GM18498 (cell line): ENCODE data around the gene TEX29.

ENCODE experiments used
- ATAC-seq: cut with Tn5 transposase; IDR thresholded peaks from one replicate; pipeline ENCODE4 v1.9.1; 2021; ENCODE audit warnings: mild to moderate bottlenecking, moderate library complexity; ENCODE audit not compliant: unreplicated experiment

Gene TEX29

DNA sequence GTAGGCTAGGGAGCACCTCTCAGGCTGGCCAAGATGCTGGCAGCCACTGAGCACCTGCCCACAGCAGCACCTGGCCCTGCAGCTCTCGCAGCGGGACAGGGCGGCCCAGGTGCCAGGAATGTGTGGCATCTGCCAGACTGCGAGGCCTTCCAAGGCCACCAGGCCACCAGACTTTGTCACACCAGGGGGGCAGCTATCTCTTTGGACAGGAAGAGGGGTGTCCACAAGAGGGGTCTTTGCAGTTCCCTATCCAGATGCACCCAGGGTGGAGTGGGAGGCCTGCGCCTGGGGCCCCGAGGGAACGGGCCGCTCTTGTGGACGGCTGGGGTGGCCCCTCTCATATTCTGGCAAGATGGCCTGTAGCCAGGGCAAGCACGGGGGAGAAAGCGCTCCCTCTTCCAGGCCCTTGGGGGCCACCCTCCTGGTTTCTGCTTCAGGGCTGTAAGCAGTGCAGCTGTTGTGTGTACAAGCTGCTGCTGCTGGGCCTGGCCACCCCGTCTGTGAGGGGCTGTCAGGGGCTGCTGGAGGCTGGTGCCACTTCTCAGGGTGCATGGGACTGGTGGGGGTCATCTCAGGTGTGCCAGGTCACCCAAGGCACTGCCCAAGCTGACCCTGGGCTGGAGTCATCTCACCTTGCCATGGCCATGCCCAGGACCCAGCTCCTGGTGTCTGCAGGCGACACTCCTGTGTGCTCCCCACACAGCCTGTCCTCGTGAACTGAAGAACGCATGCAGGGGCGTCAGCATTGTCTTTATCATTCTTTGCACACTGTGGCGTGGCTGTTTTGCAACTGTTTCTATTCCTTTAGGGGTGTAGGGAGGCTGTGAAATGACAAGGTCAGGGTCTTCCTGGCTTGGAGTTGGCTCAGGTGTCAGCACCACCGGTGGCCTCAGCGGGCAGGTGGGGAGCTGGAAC, 1.8 kb downstream of the TEX29 start:
- no peak for ATAC-seq

DNA sequence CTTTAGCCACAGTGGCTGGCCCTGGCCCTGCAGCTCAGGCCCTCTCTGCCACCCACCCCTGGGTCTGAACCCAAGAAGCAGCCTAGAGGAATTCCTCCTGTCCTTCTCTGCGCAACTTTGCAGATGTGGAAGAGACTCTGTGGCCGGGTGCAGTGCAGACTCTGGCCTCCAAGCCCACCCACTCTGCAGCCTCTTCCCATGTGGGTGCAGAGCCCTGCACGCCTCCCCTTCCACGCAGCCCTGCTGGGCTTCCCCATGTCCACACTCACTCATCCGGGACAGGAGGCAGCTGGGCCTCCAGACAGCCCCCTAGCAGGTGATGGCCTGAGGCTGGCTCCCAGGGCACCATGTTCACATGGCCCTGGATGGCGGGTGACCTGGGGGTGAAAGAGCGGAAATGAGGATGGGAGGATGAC, 2.5 kb downstream of the TEX29 start:
- no peak for ATAC-seq

DNA sequence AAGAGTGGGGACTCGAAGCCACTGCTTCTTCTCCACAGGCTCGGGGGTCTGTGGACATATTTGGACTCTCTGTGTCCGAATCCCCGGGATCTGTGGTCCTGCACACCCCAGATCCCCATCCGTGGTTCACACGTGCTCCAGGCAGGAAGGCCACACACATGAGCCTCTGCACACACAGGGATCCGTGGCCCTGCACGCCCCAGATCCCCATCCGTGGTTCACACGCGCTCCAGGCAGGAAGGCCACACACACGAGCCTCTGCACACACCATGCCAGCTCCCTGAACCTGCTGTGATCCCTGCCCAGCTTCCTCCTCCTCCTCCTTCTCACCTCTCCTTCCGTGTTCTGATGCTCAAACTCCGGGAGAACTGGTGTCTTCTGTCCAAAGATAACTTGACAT, 3.1 kb downstream of the TEX29 start:
- ATAC-seq, result no peak

DNA sequence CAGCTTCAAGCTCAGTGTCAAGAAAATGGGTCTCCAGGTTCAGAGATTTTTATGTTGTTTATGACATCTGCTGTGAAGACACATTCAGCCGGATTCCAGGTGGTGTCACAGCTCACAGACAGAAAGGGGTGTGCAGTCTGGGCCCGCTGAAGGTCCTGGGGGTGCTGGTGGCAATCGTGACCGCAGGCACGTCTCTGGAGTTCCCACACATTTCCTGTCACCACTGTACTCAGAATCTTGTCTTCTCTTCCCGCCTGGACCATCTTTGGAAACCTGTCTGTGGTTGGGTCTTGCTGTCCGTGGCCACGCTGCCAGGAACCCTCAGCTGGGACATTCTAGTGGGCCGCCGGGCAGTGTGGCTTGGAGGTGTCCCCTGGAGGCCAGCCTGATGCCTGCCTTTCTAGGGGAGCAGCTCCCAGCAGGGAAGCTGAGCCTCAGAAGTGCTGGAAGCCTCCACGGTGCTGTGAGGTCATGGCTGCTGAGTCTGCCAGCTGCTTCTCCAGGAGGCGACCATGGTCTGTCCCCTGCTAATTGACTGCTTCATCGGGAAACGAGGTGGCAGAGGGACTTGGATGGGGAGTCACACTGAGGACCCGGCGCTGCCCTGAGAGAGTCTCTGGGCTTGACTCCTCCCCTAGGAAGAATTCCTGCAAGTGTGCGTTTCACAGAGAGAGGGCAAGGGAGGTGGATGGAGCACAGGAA, 3.7 kb downstream of the TEX29 start:
- ATAC-seq, result no peak

DNA sequence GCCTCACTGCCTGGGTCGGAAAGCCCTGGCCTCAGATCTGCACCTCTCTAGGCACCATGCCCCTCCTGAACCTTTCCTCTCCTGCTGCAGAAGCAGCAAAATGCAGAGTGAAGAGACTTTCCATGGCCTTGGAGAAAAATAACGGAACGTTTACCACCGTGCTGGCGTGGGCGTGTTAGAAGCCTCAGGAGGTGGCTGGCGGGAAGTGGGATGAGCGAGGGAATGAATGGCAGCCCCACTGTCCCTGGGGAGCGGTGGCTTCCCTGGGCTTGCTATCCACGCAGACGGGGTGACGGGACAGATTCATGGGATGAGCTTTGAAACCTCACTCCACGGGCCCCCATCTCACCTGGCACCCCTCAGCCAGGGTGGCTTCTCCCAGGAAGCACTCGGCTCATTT, 4.3 kb downstream of the TEX29 start:
- ATAC-seq, result no peak

DNA sequence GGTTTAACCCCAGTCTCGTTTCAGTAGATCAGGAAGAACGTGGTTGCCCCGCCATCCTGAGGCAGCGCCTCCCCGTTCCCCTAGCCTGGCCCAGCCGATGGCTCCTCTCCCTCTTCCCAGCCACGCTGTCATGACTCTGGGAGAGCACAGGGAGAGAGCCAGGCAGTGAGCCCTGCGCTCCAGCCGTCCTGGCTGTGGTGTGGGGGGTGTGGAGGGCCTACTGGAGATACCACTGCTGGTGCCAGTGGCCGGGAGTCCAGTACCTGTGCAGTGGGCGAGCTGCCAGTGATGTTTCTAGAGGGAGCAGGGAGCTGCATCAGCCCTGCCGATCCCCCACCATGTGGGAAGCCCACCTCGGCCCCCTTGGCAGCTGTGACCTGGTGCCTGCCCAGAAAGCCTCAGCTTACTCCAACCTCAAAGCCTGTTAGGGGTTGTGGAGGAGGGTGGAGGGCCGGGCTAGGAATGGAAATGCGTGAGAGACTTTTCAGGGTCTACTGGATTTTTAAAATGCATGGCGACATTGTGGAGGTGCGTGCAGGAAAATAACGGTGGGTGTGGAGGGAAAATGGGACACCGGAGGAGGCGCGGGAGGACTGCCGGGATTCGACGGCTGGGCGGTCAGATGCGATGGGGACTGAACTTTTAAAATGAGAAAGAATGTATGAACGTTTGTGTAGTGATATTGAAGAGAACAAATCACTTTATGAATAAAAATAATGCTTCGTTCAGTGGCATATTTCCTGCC, 4.9 kb downstream of the TEX29 start:
- ATAC-seq, result no peak

DNA sequence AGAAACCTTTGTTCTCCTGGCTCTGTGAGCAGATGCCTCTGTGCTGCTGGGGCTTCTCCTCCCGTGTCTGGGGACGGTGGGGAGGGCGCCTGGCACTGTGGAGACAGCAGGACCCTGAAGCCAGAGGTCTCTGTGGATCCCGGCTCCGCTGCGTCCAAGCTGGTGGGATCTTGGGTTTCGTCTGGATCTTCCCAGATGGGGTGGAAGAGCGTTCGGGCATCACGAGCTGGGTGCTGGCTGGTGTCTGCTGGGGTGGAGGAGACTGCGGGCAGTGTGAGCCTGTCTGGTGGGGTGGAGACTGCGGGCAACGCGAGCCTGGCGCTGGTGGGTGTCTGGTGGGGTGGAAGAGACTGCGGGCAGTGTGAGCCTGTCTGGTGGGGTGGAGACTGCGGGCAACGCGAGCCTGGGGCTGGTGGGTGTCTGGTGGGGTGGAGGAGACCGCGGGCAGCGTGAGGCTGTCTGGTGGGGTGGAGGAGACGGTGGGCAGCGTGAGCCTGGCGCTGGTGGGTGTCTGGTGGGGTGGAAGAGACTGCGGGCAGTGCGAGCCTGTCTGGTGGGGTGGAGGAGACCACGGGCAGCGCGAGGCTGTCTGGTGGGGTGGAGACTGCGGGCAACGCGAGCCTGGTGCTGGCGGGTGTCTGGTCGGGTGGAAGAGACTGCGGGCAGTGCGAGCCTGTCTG, 5.6 kb downstream of the TEX29 start:
- ATAC-seq, result no peak

DNA sequence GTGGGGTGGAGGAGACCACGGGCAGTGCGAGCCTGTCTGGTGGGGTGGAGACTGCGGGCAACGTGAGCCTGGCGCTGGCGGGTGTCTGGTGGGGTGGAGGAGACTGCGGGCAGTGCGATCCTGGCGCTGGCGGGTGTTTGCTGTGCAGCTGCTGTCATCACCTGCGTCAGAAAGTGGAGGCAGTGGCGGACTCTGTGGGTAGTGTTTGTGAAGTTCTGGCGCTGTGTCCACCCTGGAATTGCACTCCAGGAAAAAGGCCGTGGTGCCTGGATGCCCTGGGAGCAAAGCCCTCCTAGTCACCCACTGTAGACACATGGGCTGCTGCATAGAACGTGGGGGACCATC, 6.2 kb downstream of the TEX29 start:
- ATAC-seq, result no peak

DNA sequence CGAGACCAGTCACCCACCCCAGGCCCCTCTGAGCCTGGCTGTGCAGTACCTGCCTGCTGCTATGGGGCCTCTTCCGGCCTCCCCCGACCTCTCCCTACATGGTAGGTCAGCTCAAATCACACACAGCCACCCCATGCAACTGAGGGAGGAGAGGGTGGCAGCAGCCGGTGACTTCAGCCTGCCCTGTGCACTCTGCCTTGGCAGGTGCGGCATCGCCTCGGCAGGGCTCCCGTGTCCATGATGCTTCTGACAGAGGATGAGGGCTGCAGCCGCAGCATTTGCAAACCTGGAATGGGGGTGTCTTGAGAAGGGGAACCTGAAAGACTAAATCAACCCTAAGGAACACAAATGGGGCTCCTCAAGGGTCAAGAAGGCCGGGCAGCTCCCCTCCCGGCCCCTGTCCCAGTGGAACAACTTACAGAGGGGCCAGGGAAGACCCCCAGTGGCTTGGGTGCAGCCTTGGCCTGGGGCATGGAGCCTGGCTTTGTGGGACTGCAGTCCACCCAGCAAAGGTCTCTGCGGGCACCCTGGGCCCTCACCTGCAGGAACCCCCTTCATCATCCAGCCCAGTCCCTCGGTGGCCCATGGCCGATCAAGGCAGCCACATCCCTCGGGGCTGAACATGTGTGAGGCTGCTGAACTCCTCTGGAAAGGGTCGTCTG, 6.7 kb downstream of the TEX29 start:
- ATAC-seq, result no peak

DNA sequence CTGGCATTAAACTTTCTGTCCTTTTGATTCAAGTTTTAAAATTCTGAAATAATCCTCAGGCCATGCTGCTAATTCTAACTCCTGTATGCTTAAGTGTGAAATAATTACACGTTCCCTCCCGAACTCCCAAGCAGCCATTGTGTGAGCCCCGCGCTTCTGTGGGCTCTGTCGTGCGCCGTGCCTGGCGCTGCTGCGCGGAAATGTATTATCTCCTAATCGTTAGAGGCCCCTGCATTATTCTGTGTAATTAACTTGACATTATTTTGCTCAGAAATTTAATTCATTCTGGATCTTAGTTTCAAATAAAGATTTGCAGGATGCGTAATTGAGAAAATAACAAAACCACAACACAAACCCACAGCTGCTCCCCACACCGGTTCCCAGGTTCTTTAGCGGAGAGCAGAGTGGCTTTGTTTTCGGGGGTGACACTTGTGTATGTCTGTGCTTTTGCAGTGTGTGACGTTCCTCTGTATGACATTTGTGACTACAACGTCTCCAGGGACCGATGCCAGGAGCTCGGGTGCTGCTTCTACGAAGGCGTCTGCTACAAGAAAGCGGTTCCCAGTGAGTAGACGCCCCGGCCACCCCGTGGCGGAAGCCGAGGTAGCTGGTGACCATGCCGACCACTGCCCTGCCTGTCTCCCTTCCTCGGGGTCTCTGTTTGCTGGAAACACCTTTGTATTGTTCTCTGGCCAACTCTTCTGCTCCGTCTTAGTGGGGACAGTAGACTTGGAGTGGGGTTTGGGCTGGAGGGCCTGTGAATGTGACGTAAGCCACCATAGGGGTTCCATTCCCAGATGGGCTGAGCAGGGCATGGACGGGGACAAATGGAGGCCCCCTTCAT, 7.5 kb downstream of the TEX29 start:
- no peak for ATAC-seq

DNA sequence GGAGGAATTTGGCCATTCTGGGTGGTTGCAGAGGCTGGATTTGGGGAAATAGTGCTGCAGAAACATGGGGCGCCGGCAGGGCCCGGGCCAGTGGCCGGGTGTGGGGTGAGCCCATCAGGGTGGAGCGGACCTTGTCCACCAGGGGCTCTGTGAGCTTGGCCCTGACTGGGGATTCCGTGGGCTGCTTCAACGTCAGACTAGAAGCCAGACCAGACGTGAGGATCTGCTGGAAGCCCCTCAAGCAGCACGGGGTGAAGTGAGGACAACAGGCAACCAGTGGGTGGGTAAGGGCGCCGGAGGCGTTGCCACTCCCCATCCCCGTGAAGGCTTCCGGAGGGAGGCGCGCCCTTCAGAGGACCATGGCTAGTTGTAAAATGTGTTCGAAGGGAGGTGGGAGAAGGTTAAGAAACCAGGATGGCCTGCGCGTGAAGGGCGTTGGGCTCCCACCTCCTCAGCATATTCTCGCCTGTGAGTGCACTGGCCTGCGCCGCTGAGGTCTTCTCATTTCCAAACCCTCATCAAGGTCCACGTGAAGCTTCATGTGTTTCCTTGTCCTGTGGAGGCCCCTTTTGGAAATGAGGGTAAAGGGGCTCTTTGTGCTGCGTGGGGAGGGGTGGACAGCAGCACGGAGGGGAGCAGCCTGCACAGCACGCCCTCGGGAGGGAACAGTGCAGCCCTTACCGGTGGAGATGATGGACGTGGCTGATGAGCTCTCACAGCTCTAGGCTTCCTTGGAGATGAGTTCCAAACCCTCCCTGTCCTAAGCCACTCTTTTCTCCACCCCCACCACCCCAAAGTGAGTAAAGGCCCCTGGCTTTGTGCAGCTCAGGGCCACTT, 8.3 kb downstream of the TEX29 start:
- no peak for ATAC-seq

DNA sequence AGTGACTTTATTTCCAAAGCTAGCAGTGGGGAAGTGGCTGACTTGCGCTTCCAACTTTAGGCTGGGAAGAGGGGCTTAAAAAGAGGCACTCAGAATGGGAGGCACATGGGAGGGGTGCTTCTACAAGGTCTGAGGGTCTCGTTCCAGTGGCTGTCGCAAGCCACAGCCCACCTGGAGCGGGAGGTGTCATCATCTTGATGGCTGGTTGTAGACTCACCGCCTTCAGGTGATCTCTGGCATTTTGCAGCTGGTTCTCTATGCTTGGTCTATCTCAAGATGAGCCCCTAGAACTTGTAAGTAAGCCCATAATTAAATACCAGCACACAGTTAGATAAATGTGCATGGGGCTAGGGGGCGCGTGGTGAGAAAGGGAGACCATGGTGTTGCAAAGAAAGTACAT, 9.2 kb downstream of the TEX29 start:
- no peak for ATAC-seq

DNA sequence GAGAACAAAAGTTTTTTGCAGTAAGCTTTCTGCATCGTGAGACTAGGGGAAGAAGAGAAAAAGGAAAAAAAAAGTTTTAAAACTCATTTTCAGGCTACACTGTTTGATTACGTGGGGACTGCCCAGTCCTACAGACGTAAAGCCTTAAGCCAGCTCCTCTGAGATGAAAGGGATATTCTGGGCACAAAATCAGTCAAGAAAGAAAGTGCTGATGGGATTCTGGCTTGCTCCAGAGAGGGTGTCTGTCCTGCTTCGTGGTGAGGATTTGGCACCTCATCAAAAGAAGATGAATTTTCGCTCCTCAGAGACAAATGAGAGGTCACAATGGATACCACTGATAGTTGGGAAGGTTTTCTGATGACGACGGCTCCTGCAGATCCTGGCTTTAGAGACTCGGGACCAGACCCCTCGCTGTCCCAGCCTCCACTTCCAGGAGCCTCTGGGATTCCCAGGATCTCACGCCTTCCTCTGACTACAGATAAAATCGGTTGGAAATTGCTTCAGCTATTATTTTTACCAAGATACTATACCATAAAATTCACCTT, 9.7 kb downstream of the TEX29 start:
- ATAC-seq, result no peak

DNA sequence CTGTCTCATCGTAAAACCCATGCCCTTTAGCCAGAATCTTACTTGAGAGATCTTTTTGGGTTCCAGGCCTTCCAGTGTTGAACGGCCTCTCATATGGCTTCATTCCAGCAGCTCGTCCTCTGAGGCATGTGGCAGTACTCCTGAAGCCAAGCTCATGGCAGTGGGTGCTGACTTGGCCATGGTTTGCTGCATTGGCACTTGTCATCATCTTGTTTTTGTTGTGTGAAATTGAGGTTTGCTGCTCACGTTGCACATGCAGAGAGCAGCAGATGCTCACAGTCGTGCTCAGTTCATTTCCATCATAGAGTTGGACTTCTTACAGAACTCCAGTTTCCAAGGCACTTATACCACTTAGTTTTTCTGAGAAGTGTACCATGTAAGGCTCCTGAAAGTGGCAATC, 14.9 kb downstream of the TEX29 start:
- ATAC-seq, result no peak

DNA sequence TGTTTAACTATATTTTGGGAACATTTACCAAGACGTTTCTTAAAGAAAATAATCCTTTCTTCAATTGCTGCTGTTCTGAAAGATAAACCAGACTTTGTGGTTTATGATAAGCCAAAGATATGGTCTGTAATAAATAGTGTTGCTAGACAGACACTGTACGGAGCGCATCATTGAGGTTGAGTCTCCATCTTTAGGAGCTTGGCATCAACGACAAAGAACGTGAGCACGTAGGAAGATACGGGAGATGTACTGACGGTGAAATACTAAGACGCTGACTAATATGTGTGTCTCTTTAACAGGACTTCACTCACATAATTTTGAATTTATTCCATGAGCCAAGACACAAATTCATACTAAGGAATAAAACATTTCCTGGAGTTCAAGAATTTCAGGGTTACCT, 16.2 kb downstream of the TEX29 start:
- no peak for ATAC-seq

DNA sequence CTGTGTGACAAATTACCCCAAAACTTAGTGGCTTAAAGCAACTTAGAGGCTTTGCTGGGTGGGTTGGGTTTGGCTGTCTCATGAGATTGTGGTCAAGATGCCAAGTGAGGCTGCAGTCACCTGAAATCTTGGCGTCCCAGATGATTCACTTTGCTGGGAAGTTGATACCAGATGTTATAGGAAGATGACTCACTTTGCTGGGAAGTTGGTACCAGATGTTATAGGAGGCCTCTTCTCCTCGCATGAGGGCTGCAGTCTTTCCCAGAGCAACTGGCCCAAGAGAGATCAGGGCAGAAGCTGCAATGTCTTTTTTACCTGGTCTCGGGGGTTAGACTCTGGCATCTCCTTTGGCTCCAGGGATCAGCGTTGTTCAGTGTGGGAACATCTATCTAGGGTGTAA, 16.8 kb downstream of the TEX29 start:
- no peak for ATAC-seq

DNA sequence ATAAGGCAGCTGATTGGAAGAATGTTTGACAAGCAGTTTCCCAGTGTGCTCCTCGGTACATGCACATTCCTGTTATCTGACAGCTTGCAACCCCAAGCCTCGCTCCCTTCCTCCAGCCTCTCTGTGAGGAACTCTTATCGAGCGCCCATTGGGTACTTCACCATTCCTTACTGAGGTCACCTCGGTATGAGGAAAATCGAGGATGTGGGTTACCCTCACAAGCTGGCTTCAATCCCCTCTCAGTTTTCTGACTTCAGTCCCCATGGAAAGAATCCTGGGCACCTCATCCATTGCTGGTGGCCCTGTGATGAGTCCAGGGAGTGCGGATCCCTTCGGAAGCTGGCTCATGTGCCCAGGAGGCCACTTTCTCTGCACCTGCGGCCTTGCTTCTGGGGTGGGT, 17.3 kb downstream of the TEX29 start:
- ATAC-seq, result no peak

DNA sequence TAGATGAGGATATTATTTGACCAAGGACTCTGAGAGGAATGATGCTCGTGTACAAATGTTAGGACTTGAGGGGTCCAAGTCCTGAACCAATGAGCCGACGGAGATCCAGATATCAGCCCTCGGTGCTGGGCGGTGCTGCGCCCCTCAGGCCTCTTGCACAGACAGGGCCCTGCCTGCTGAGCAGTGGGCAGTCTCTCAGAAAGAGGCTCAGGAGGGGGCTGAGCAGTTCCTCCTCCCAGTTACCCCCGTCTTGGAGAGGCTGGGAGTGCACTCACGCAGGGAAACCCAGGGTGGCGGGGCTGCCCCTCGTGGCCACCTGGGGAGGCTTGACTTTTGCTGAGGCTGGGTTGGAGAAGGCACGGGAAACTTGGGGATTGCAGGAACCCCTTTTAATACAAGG, 18.4 kb downstream of the TEX29 start:
- no peak for ATAC-seq
